DND-41 (cell line): ENCODE results near the gene METTL9.
A peak's percentile ranks its signal among the peaks of the same experiment; 100 is the strongest.

Source experiments
- ATAC-seq: fragments of 200-7000 bp; cut with Tn5 transposase; 3 replicates; pipeline ENCODE4 v1.9.1; 2021; ENCODE audit warnings: low read depth; ENCODE audit not compliant: insufficient read depth
- DNase-seq: peaks from one replicate; pipeline ENCODE4 v3.0.0-alpha.2; 2020
- H2AFZ ChIP-seq: 2 replicates; pipeline ENCODE4 v1.6.0; 2012; ENCODE audit warnings: low read depth, low read length
- H3K27ac ChIP-seq: 2 replicates; pipeline ENCODE4 v1.5.1; 2012; ENCODE audit warnings: low read length, inconsistent platforms
- H3K27me3 ChIP-seq: fragments of 200-600 bp; sonication (generic); 2 replicates; pipeline ENCODE4 v1.6.0; 2012; ENCODE audit warnings: low read length, mild to moderate bottlenecking, inconsistent platforms; ENCODE audit not compliant: insufficient read depth, poor library complexity
- H3K36me3 ChIP-seq: 2 replicates; pipeline ENCODE4 v1.5.1; 2012; ENCODE audit warnings: low read length, inconsistent platforms; ENCODE audit not compliant: insufficient read depth
- H3K4me1 ChIP-seq: 2 replicates; pipeline ENCODE4 v1.5.1; 2012; ENCODE audit warnings: mild to moderate bottlenecking, low read length; ENCODE audit not compliant: insufficient read depth
- H3K4me2 ChIP-seq: 2 replicates; pipeline ENCODE4 v1.6.0; 2012; ENCODE audit warnings: mild to moderate bottlenecking, moderate library complexity, low read length, inconsistent platforms; ENCODE audit not compliant: insufficient read depth
- H3K4me3 ChIP-seq, 2 experiments: fragments of 200-600 bp in 1 of 2; shearing (Covaris generic) in 1 of 2; 2 replicates each; pipeline ENCODE4 v1.5.1; 2012 to 2016; ENCODE audit warnings: inconsistent platforms in 2 of 2, low read length in 2 of 2, mild to moderate bottlenecking in 2 of 2, low read depth in 1 of 2, moderate library complexity in 1 of 2
- H3K79me2 ChIP-seq: 2 replicates; pipeline ENCODE4 v1.6.0; 2012; ENCODE audit warnings: low read length, inconsistent platforms; ENCODE audit not compliant: insufficient read depth
- H3K9ac ChIP-seq: 2 replicates; pipeline ENCODE4 v1.6.0; 2012; ENCODE audit warnings: low read depth, mild to moderate bottlenecking, inconsistent platforms, low read length, moderate library complexity
- H3K9me3 ChIP-seq: 2 replicates; pipeline ENCODE4 v1.5.1; 2012; ENCODE audit warnings: low read length, moderate library complexity, mild to moderate bottlenecking, inconsistent platforms; ENCODE audit not compliant: insufficient read depth, severe bottlenecking
- H4K20me1 ChIP-seq: 2 replicates; pipeline ENCODE4 v1.6.0; 2012; ENCODE audit warnings: low read length; ENCODE audit not compliant: insufficient read depth
- EZH2 ChIP-seq: IDR thresholded peaks from 3 replicates; pipeline ENCODE4 v1.6.1; 2012; ENCODE audit warnings: borderline replicate concordance, low read depth, mild to moderate bottlenecking, moderate library complexity, low read length, inconsistent platforms; ENCODE audit not compliant: severe bottlenecking
- TF ChIP-seq, protein P1 (sequence below): IDR thresholded peaks from 2 replicates; pipeline ENCODE4 v1.5.1; 2012; ENCODE audit warnings: borderline replicate concordance, low read length, moderate library complexity, mild to moderate bottlenecking; ENCODE audit not compliant: poor library complexity, severe bottlenecking; ENCODE audit errors: extremely low read depth

Gene METTL9

DNA sequence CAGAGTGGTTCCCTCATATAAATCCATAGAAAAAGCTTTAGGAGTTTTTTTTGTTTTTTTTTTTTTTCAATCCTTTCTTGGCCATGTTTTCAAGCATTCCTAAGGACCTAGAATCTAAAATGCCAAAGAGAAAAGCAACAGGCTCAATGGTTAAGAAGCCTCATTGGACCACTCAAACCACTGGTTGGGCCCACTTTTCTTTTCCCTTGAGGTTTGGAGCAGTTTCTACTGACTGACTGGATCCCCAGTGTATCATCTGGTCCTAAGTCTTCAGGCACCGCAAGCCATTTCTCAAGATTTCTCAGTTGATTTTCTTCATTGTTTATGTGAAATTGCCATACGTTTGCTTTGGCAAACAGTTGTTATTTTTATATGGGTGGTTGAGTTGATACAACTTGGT lies 14.4 kb downstream of the METTL9 start:
- Histone ChIP-seq H3K27ac (no peak overlapping the region), H3K9me3 (no peaks in the 10 kb centered on the region), H3K9ac (no peak overlapping the region), H2AFZ (no peak overlapping the region), H3K27me3 (no peaks in the 10 kb centered on the region), H3K36me3 (peaks cover 35% of the 10 kb centered on the region; the same call in 1 of the 2 replicates), H3K4me1 (peaks cover 9% of the 10 kb centered on the region), H3K79me2 (peaks cover 81% of the 10 kb centered on the region), H3K4me2 (no peak overlapping the region), H3K4me3 (no peak overlapping the region), H4K20me1 (peaks cover 47% of the 10 kb centered on the region)
- TF ChIP-seq, protein P1, sequence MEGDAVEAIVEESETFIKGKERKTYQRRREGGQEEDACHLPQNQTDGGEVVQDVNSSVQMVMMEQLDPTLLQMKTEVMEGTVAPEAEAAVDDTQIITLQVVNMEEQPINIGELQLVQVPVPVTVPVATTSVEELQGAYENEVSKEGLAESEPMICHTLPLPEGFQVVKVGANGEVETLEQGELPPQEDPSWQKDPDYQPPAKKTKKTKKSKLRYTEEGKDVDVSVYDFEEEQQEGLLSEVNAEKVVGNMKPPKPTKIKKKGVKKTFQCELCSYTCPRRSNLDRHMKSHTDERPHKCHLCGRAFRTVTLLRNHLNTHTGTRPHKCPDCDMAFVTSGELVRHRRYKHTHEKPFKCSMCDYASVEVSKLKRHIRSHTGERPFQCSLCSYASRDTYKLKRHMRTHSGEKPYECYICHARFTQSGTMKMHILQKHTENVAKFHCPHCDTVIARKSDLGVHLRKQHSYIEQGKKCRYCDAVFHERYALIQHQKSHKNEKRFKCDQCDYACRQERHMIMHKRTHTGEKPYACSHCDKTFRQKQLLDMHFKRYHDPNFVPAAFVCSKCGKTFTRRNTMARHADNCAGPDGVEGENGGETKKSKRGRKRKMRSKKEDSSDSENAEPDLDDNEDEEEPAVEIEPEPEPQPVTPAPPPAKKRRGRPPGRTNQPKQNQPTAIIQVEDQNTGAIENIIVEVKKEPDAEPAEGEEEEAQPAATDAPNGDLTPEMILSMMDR: no peak
- TF ChIP-seq EZH2: no peak
- ATAC-seq (no peak), DNase-seq (no peak)

DNA sequence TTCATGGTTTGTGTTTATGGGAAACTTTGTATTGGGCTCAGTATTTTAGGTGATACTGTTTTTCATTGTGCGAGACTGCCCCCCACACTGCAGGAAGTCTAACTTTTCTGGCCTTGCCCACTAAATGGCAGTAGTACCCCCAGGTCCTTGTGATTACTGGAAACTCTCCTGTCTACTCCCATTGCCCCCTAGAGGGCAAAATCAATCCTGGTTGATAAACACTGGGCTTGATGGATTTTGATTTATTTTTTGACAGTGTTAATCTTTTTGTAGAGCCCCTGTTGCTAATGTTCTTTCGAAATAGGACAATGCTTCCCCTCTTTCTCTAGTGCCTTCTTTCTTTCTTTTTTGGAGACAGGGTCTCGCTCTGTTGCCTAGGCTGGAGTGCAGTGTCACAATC lies 15.5 kb downstream of the METTL9 start:
- Histone ChIP-seq H3K4me1 (no peaks in the 10 kb centered on the region), H2AFZ (no peak overlapping the region), H3K4me3 (no peak overlapping the region), H3K27ac (no peak overlapping the region), H3K36me3 (peaks cover 41% of the 10 kb centered on the region; the same call in 1 of the 2 replicates), H4K20me1 (peaks cover 36% of the 10 kb centered on the region), H3K79me2 (peaks cover 70% of the 10 kb centered on the region), H3K27me3 (no peaks in the 10 kb centered on the region), H3K9me3 (no peaks in the 10 kb centered on the region), H3K9ac (no peak overlapping the region), H3K4me2 (no peak overlapping the region)
- TF ChIP-seq, protein P1: peak; percentile 36
- TF ChIP-seq EZH2: no peak
- no peak for DNase-seq
- ATAC-seq: no peak

DNA sequence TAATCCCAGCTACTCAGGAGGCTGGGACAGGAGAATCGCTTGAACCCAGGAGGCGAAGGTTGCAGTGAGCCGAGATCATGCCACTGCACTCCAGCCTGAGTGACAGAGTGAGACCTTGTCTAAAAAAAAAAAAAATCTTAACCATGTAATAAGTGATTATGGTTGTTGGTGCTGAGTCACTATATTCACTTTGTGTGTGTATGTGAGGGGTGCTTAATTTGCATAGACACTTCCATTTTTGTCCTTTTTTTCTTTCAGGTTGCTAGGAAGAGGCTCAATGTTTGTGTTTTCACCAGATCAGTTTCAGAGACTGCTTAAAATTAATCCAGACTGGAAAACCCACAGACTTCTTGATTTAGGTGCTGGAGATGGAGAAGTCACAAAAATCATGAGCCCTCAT lies 18.2 kb downstream of the METTL9 start:
- peaks cover 18% of the 10 kb centered on the region for H4K20me1 ChIP-seq
- H3K4me2 ChIP-seq: no peak overlapping the region
- H3K4me3 ChIP-seq: no peak overlapping the region
- TF ChIP-seq, protein P1: no peak
- no peak for TF ChIP-seq EZH2
- peaks cover 54% of the 10 kb centered on the region for H3K79me2 ChIP-seq
- H3K27ac ChIP-seq: no peak overlapping the region
- H3K9me3 ChIP-seq: no peaks in the 10 kb centered on the region
- H2AFZ ChIP-seq: no peak overlapping the region
- no peaks in the 10 kb centered on the region for H3K4me1 ChIP-seq
- no peak overlapping the region for H3K9ac ChIP-seq
- H3K27me3 ChIP-seq: no peaks in the 10 kb centered on the region
- ATAC-seq (no peak), DNase-seq (no peak)
- H3K36me3 ChIP-seq: peaks cover 55% of the 10 kb centered on the region

DNA sequence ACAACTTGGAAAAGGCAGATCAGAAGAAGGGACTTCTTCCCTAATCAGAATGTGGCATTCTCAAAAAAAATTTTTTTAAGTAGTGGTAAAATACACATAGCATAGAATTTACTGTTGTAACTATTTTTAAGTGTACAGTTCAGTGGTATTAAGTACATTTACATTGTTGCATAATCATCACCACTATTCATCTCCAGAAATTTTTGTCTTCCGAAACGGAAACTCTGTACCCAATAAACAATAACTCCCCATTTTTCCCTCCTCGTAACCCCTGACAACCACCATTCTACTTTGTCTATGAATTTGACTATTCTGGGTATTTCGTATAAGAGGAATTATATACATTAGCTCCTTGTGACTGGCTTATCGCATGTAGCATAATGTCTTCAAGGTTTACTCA lies 18.9 kb downstream of the METTL9 start:
- no peaks in the 10 kb centered on the region for H3K4me1 ChIP-seq
- no peak overlapping the region for H3K27ac ChIP-seq
- no peak for TF ChIP-seq EZH2
- TF ChIP-seq, protein P1: no peak
- no peaks in the 10 kb centered on the region for H3K9me3 ChIP-seq
- DNase-seq: no peak
- H3K4me2 ChIP-seq: no peak overlapping the region
- H3K36me3 ChIP-seq: peaks cover 56% of the 10 kb centered on the region
- peaks cover 51% of the 10 kb centered on the region for H3K79me2 ChIP-seq
- H3K9ac ChIP-seq: no peak overlapping the region
- H3K27me3 ChIP-seq: no peaks in the 10 kb centered on the region
- ATAC-seq: no peak
- H2AFZ ChIP-seq: no peak overlapping the region
- peaks cover 15% of the 10 kb centered on the region for H4K20me1 ChIP-seq
- H3K4me3 ChIP-seq: no peak overlapping the region
